ENCODE results near the gene DOCK11.

GRCh38 chrX:118550792-118551191, 55.2 kb downstream of the DOCK11 start:
- TF ChIP-seq EP300 (IDR thresholded peaks at IDR 0.05): no peak
- TF ChIP-seq CTCF (IDR thresholded peaks at IDR 0.05): no peak
- no peak for TF ChIP-seq POLR2A (IDR thresholded peaks at IDR 0.05)
